ENCODE results near the gene GDPD4.

GDPD4 gene

DNA sequence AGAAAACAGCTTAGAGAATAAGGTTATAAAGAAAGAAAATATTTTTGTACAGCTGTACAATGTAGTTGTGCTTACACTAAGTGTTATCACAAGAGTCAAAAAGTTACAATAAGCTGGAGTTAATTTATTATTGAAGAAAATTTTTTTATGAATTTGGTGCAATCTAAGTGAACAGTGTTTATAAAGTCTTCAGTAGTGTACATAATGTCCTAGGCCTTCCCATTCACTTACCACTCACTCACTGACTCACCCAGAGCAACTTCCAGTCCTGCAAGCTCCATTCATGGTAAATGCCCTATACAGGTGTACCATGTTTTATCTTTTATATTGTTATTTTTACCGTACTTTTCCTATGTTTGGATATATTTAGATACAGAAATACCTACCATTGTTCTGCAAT is 34.7 kb downstream of the GDPD4 start (continued):
- TF ChIP-seq ZBTB49 (tag by site-specific recombination; IDR thresholded peaks at IDR 0.05; ENCODE audit: low read depth) = no peak
- TF ChIP-seq, protein P1, sequence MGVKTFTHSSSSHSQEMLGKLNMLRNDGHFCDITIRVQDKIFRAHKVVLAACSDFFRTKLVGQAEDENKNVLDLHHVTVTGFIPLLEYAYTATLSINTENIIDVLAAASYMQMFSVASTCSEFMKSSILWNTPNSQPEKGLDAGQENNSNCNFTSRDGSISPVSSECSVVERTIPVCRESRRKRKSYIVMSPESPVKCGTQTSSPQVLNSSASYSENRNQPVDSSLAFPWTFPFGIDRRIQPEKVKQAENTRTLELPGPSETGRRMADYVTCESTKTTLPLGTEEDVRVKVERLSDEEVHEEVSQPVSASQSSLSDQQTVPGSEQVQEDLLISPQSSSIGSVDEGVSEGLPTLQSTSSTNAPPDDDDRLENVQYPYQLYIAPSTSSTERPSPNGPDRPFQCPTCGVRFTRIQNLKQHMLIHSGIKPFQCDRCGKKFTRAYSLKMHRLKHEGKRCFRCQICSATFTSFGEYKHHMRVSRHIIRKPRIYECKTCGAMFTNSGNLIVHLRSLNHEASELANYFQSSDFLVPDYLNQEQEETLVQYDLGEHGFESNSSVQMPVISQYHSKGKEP (tag by site-specific recombination; IDR thresholded peaks at IDR 0.05) = no peak
- no peak for TF ChIP-seq ZNF23 (tag by site-specific recombination; IDR thresholded peaks at IDR 0.05; ENCODE audit: borderline replicate concordance)
- no peak for TF ChIP-seq ZNF140 (tag by site-specific recombination; IDR thresholded peaks at IDR 0.05)

DNA sequence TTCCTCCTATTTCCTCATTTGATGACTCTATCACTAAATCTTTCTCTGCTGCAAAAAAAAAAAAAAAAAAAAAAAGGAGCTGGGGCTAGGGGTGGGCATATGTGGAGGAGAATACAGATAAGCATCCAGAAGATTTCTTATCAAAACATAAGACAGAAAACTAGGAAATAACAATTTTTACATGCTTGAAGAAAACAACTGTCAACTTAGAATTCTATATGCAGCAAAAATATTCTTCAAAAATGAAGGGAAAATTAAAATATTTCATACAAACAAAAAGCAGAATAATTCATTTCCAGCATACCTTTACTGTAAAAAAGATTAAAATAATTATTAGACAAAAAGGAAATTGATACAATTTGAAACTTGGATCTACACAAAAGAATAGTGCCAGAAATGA is 38.7 kb downstream of the GDPD4 start:
- ChIA-PET CTCF (interaction anchor here (0.5 to 1.2 kb wide), 2 partner anchors 20 to 359 kb away, joined by 3 to 4 read pairs; no protein-coding TSS in a partner anchor), POLR2A (interaction anchor here (0.6 kb wide), 1 partner anchor 14 kb away, joined by 4 read pairs; no protein-coding TSS in a partner anchor)
- no peaks in the 10 kb centered on the region for H3K4me1 ChIP-seq (ENCODE audit: control insufficient read depth, insufficient read depth, low read length)

DNA sequence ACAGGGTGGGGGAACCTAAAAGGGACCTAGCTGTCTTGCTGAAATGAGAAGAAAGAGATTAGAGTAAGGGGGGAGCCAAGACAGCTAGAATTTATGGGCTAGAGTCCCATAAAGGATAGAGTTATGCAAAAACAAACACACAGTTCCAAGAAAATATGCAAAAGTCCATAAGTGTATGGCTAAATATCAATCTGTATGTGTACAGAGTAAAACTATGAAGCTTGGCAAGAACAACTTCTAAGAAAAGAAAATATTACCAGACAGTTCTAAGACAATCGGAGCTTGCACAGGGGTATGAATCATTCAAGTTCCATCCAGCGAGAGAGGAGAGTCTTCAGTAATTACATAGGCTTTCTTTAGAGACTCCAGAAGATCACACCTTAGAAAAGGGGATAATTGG is 41.8 kb downstream of the GDPD4 start:
- Histone ChIP-seq H3K36me3 (ENCODE audit: control insufficient read depth in 2 of 2, insufficient read depth in 1 of 2, low read length in 2 of 2) (no peaks in the 10 kb centered on the region), H3K4me3 (ENCODE audit: low read depth, low read length) (no peak overlapping the region), H3K4me1 (ENCODE audit: control insufficient read depth, insufficient read depth, low read length) (no peaks in the 10 kb centered on the region), H3K27ac (ENCODE audit: extremely low read depth, low read depth, low read length) (no peak overlapping the region), H3K9me3 (ENCODE audit: control insufficient read depth, insufficient read depth, low read depth, low read length) (no peaks in the 10 kb centered on the region)
- TF ChIP-seq ZNF768 (tag by site-specific recombination; IDR thresholded peaks at IDR 0.05) = no peak
- TF ChIP-seq ZNF184 (tag by site-specific recombination; IDR thresholded peaks at IDR 0.05) = no peak
- no peak for TF ChIP-seq GFI1B (tag by site-specific recombination; IDR thresholded peaks at IDR 0.05)
- TF ChIP-seq ZNF211 (tag by site-specific recombination; IDR thresholded peaks at IDR 0.05; ENCODE audit: low read depth) = no peak
- TF ChIP-seq TCF7L2 (IDR thresholded peaks at IDR 0.05; ENCODE audit: borderline replicate concordance, low read depth, low read length) = no peak
- TF ChIP-seq ZNF433 (tag by site-specific recombination; IDR thresholded peaks at IDR 0.05; ENCODE audit: low read depth) = no peak
- TF ChIP-seq ZNF530 (tag by site-specific recombination; IDR thresholded peaks at IDR 0.05; ENCODE audit: low read depth) = no peak
- no peak for TF ChIP-seq ZNF561 (tag by site-specific recombination; IDR thresholded peaks at IDR 0.05; ENCODE audit: borderline replicate concordance)
- no peak for TF ChIP-seq PRDM1 (tag by site-specific recombination; IDR thresholded peaks at IDR 0.05)
- ChIA-PET CTCF (no interaction called here), POLR2A (interaction anchor here (0.7 kb wide), 1 partner anchor 283 kb away, joined by 3 read pairs; no protein-coding TSS in a partner anchor)

More for the DNA sequence above, 38.7 kb downstream of the GDPD4 start:
- no peaks in the 10 kb centered on the region for H3K36me3 ChIP-seq (ENCODE audit: control insufficient read depth in 2 of 2, insufficient read depth in 1 of 2, low read length in 2 of 2)
- no peak overlapping the region for H3K27ac ChIP-seq (ENCODE audit: extremely low read depth, low read depth, low read length)
- peak; percentile 96 for TF ChIP-seq SETDB1 (IDR thresholded peaks at IDR 0.05; ENCODE audit: insufficient read length, low read length)
- no peak for TF ChIP-seq ZNF530 (tag by site-specific recombination; IDR thresholded peaks at IDR 0.05; ENCODE audit: low read depth)
- no peak overlapping the region for H3K4me3 ChIP-seq (ENCODE audit: low read depth, low read length)
- no peaks in the 10 kb centered on the region for H3K9me3 ChIP-seq (ENCODE audit: control insufficient read depth, insufficient read depth, low read depth, low read length)

DNA sequence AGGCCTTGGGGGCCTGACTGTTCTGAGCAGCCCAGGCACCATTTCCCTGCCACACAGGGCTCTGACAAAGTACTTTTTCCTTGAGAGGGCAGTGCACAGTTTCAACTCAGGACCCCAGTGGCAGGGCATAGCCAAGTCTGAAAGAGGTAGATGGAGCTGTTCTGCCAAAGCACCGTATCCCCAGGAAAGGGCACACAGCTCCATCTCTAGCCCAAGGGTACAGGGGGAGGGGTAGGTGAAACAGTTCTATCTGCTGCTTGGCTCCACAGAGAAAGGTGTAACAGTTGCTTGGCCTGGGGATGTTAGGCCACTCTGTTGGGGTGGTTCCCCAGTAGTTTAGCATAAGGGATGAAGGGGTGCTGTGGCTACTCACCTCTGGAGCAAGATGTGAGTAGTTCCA is 47.8 kb downstream of the GDPD4 start:
- Histone ChIP-seq H3K4me3 (ENCODE audit: low read depth, low read length) (no peak overlapping the region), H3K36me3 (ENCODE audit: control insufficient read depth in 2 of 2, insufficient read depth in 1 of 2, low read length in 2 of 2) (no peaks in the 10 kb centered on the region), H3K9me3 (ENCODE audit: control insufficient read depth, insufficient read depth, low read depth, low read length) (no peaks in the 10 kb centered on the region), H3K4me1 (ENCODE audit: control insufficient read depth, insufficient read depth, low read length) (no peaks in the 10 kb centered on the region), H3K27ac (ENCODE audit: extremely low read depth, low read depth, low read length) (no peak overlapping the region)
- ChIA-PET CTCF (interaction anchor here (0.6 kb wide), 1 partner anchor 382 kb away, joined by 3 read pairs; no protein-coding TSS in a partner anchor), POLR2A (no interaction called here)
- TF ChIP-seq, protein P1 (tag by site-specific recombination; IDR thresholded peaks at IDR 0.05) = no peak
- TF ChIP-seq ZNF654 (tag by site-specific recombination; IDR thresholded peaks at IDR 0.05; ENCODE audit: low read depth) = no peak
- TF ChIP-seq TSHZ1 (tag by site-specific recombination; IDR thresholded peaks at IDR 0.05; ENCODE audit: borderline replicate concordance) = no peak
- TF ChIP-seq HOXA7 (CRISPR knock-in tag; IDR thresholded peaks at IDR 0.05; ENCODE audit: borderline replicate concordance) = no peak
- TF ChIP-seq ZBTB7A (tag by site-specific recombination; IDR thresholded peaks at IDR 0.05; ENCODE audit: low read depth) = no peak
- TF ChIP-seq, protein P2, sequence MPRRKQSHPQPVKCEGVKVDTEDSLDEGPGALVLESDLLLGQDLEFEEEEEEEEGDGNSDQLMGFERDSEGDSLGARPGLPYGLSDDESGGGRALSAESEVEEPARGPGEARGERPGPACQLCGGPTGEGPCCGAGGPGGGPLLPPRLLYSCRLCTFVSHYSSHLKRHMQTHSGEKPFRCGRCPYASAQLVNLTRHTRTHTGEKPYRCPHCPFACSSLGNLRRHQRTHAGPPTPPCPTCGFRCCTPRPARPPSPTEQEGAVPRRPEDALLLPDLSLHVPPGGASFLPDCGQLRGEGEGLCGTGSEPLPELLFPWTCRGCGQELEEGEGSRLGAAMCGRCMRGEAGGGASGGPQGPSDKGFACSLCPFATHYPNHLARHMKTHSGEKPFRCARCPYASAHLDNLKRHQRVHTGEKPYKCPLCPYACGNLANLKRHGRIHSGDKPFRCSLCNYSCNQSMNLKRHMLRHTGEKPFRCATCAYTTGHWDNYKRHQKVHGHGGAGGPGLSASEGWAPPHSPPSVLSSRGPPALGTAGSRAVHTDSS (tag by site-specific recombination; IDR thresholded peaks at IDR 0.05) = no peak

Measured in HEK293 (cell line).